Esophagus muscularis mucosa (tissue), 3 donors: Measurements from ENCODE around the gene WDR48.
A peak's percentile ranks its signal among the peaks of the same experiment; 100 is the strongest.

Source experiments
- CTCF ChIP-seq, 3 experiments: fragments of 200-600 bp in 2 of 3; fragments of 450-650 bp in 1 of 3; sonication (generic) in 2 of 3; IDR thresholded peaks; one replicate each; pipeline ENCODE4 v1.5.1; 2017 to 2019; ENCODE audit warnings: antibody characterized with exemption in 3 of 3, mild to moderate bottlenecking in 2 of 3, moderate library complexity in 1 of 3
- POLR2A ChIP-seq: fragments of 450-650 bp; IDR thresholded peaks from one replicate; pipeline ENCODE4 v1.6.1; 2017; ENCODE audit warnings: antibody characterized with exemption, moderate library complexity, mild to moderate bottlenecking, low read depth
- POLR2AphosphoS5 ChIP-seq, 2 donors: sonication (generic); formaldehyde crosslinking; IDR thresholded peaks; one replicate each; pipeline ENCODE4 v1.6.1; 2017; ENCODE audit warnings: antibody characterized with exemption in 2 of 2

GRCh38 chr3:39126532-39127071 is 74.8 kb downstream of the WDR48 start:
- TF ChIP-seq CTCF (IDR thresholded peaks at IDR 0.05) (peak; percentile 52 to 62 (median 62)), POLR2AphosphoS5 (IDR thresholded peaks at IDR 0.05) (no peak), POLR2A (no peak)
